GM12878 (cell line): ENCODE measurements around the gene PRKX. TPM values are rescaled to one million over a fixed set of nuclear protein-coding genes. Genes with fewer than 3 reads are reported as not detected.
"Not testable (repeated sequence)": the region's sequence is repeated elsewhere in the genome, so short reads cannot be mapped to it uniquely, and the experiment has no call there.

ENCODE experiments used
- ATAC-seq: fragments of 200-7000 bp; cut with Tn5 transposase; 3 replicates; pipeline ENCODE4 v1.9.1; 2020; ENCODE audit warnings: mild to moderate bottlenecking, moderate library complexity
- BruUV-seq: library from RNA; stranded (reverse); fragments of 400-500 nt; replicated peaks from 2 replicates; lab custom pipeline; 2021; lab: Mats Ljungman, UMichigan
- CTCF ChIA-PET: fragments of 300-600 bp; sonication (Branson Sonifier 250); formaldehyde crosslinking; extraction: SDS; loops from one replicate; lab custom pipeline; 2021; ENCODE audit warnings: inconsistent platforms; lab: Yijun Ruan, JAX
- POLR2A ChIA-PET: fragments of 350-600 bp; formaldehyde crosslinking; extraction: SDS; loops from one replicate; lab custom pipeline; 2021; ENCODE audit warnings: inconsistent platforms; lab: Charles Lee
- RAD21 ChIA-PET: fragments of 300-600 bp; sonication (Branson Sonifier 250); formaldehyde crosslinking; loops from one replicate; lab custom pipeline; 2023; ENCODE audit warnings: antibody characterized with exemption; ENCODE audit not compliant: unreplicated experiment; lab: Charles Lee
- SMC1A ChIA-PET: fragments of 300-600 bp; sonication (Branson Sonifier 250); formaldehyde crosslinking; loops from one replicate; lab custom pipeline; 2023; ENCODE audit not compliant: unreplicated experiment, uncharacterized antibody; lab: Charles Lee
- DNase-seq: peaks from one replicate; pipeline ENCODE4 v3.0.0-alpha.2; 2011; ENCODE audit warnings: low read depth, low spot score
- FAIRE-seq: peaks from 3 replicates; lab custom pipeline; 2011; peaks lifted over from hg19 to GRCh38; lab: Jason Lieb, UNC
- H2AFZ ChIP-seq: 2 replicates; pipeline ENCODE4 v1.6.0; 2011; ENCODE audit warnings: low read depth, low read length, control low read depth; ENCODE audit not compliant: control insufficient read depth
- H3K27ac ChIP-seq: 2 replicates; pipeline ENCODE4 v1.5.1; 2011; ENCODE audit warnings: control low read depth; ENCODE audit not compliant: control insufficient read depth, insufficient read depth
- H3K27me3 ChIP-seq, 2 experiments: replicated peaks in 1 of 2; 2 replicates each; pipeline versions ENCODE4 v1.6.0 to v1.6.1; 2011; ENCODE audit warnings: low read length in 1 of 2; ENCODE audit not compliant: control insufficient read depth in 2 of 2, insufficient read depth in 2 of 2
- H3K36me3 ChIP-seq, 2 experiments: 2 replicates each; pipeline ENCODE4 v1.5.1; 2011; ENCODE audit warnings: low read length in 1 of 2; ENCODE audit not compliant: control insufficient read depth in 2 of 2, insufficient read depth in 2 of 2
- H3K4me1 ChIP-seq: 2 replicates; pipeline ENCODE4 v1.6.1; 2011; ENCODE audit warnings: mild to moderate bottlenecking, low read length, moderate library complexity, mixed read lengths; ENCODE audit not compliant: control insufficient read depth, insufficient read depth
- H3K4me2 ChIP-seq: 2 replicates; pipeline ENCODE4 v1.6.0; 2011; ENCODE audit warnings: control low read depth; ENCODE audit not compliant: control insufficient read depth, insufficient read depth
- H3K4me3 ChIP-seq: fragments of 200-600 bp; sonication (generic); 2 replicates; pipeline ENCODE4 v1.5.1; 2016
- H3K79me2 ChIP-seq: 2 replicates; pipeline ENCODE4 v1.6.0; 2011; ENCODE audit warnings: low read length; ENCODE audit not compliant: control insufficient read depth, insufficient read depth
- H3K9ac ChIP-seq: 2 replicates; pipeline ENCODE4 v1.8.0; 2011; ENCODE audit warnings: low read length, control low read depth, mixed read lengths; ENCODE audit not compliant: control insufficient read depth, insufficient read depth
- H3K9me3 ChIP-seq: replicated peaks from 3 replicates; pipeline ENCODE4 v1.5.1; 2011; ENCODE audit warnings: mild to moderate bottlenecking, low read length; ENCODE audit not compliant: control insufficient read depth, insufficient read depth
- H4K20me1 ChIP-seq: 2 replicates; pipeline ENCODE4 v1.6.0; 2011; ENCODE audit not compliant: control insufficient read depth, insufficient read depth
- FOS ChIP-seq: IDR thresholded peaks from 3 replicates; pipeline ENCODE4 v1.6.1; 2011; ENCODE audit warnings: borderline replicate concordance; ENCODE audit not compliant: insufficient read length; ENCODE audit errors: extremely low read depth
- JUND ChIP-seq: IDR thresholded peaks from 2 replicates; pipeline ENCODE4 v1.6.1; 2012; ENCODE audit warnings: low read depth, mild to moderate bottlenecking, low read length, improper control_type of control experiment, moderate library complexity
- NFYA ChIP-seq: IDR thresholded peaks from 2 replicates; pipeline ENCODE4 v1.6.1; 2011; ENCODE audit warnings: low read depth, mild to moderate bottlenecking, low read length, improper control_type of control experiment, borderline replicate concordance
- NR2C1 ChIP-seq: fragments of 450-650 bp; IDR thresholded peaks from 2 replicates; pipeline ENCODE4 v1.6.1; 2017; ENCODE audit warnings: antibody characterized with exemption, mild to moderate bottlenecking, moderate library complexity
- POU2F2 ChIP-seq: IDR thresholded peaks from 3 replicates; pipeline ENCODE4 v1.6.1; 2011; ENCODE audit warnings: low read depth, mild to moderate bottlenecking, low read length, borderline replicate concordance
- RAD21 ChIP-seq: IDR thresholded peaks from 2 replicates; pipeline ENCODE4 v1.6.1; 2011; ENCODE audit warnings: mild to moderate bottlenecking, low read depth, low read length, moderate library complexity; ENCODE audit not compliant: insufficient read depth
- SMAD1 ChIP-seq: fragments of 450-650 bp; IDR thresholded peaks from 2 replicates; pipeline ENCODE4 v1.6.1; 2018; ENCODE audit warnings: mild to moderate bottlenecking, low read depth; ENCODE audit not compliant: partially characterized antibody
- SMARCA5 ChIP-seq: fragments of 450-650 bp; IDR thresholded peaks from 2 replicates; pipeline ENCODE4 v1.6.1; 2017; ENCODE audit warnings: mild to moderate bottlenecking
- TAF1 ChIP-seq: IDR thresholded peaks from 2 replicates; pipeline ENCODE4 v1.6.1; 2011; ENCODE audit warnings: mild to moderate bottlenecking, low read depth, low read length, borderline replicate concordance
- YY1 ChIP-seq: IDR thresholded peaks from 2 replicates; pipeline ENCODE4 v1.6.1; 2011; ENCODE audit warnings: low read depth, mild to moderate bottlenecking, low read length
- ZNF217 ChIP-seq: fragments of 450-650 bp; IDR thresholded peaks from 2 replicates; pipeline ENCODE4 v1.6.1; 2017; ENCODE audit warnings: antibody characterized with exemption, mild to moderate bottlenecking
- WGBS: methylation state at CpG from one replicate; pipeline ENCODE4 v1.1.6; 2016; ENCODE audit warnings: low lambda C conversion rate; ENCODE audit not compliant: insufficient replicate concordance, insufficient coverage; ENCODE audit errors: missing lambda C conversion rate; 5-methylcytosine and 5-hydroxymethylcytosine counted together
- in situ Hi-C: fragments of 300-500 bp; cut with MboI; formaldehyde crosslinking; loops from 9 replicates; pipeline ENCODE4 v1.14.3; 2018; ENCODE audit warnings: mixed read lengths
- intact Hi-C: fragments of 100-400 bp; cut with micrococcal nuclease; formaldehyde crosslinking; loops from one replicate; pipeline ENCODE4 v1.14.2; 2022; ENCODE audit not compliant: unreplicated experiment
- polyA plus RNA-seq, 11 experiments: library from polyadenylated mRNA; depleted of rRNA in 4 of 11; unstranded in 6 of 11; stranded (reverse) in 5 of 11; fragments of >200 nt; fragmentation: Nextera tagmentation in 4 of 11; fragmentation: Illumina TruSeq in 1 of 11; extraction: Ambion mirVana in 4 of 11; extraction: Trizol in 1 of 11; gene quantifications; 1 replicate in 1 of 11; 2 replicates in 10 of 11; pipeline versions ENCODE4 v1.2.1 to v1.2.3, GENCODE V29; 2011 to 2016; ENCODE audit warnings: inconsistent platforms in 2 of 11, missing spikeins in 2 of 11, low read depth in 1 of 11
- total RNA-seq, 4 experiments: library from RNA; depleted of rRNA in 3 of 4; stranded (reverse); fragments of >200 nt in 3 of 4; fragmentation: Illumina TruSeq in 1 of 4; extraction: Trizol in 1 of 4; gene quantifications; 2 replicates each; pipeline versions ENCODE4 v1.2.1 to v1.2.3, GENCODE V29; 2013 to 2021
- TF ChIP-seq, protein P1 (sequence below): IDR thresholded peaks from 2 replicates; pipeline ENCODE4 v1.6.1; 2012; ENCODE audit warnings: low read depth, low read length, improper control_type of control experiment

Gene PRKX
- total and polyA plus RNA-seq, 10 of the 15 experiments (the other 5 are each of a cell fraction or from before 2014, with no cell fraction given) = 3.9 to 45.3 (median 23.9) TPM

GRCh38 chrX:3728454-3728853 is 15.0 kb upstream of the PRKX start:
- Histone ChIP-seq H3K9ac (no peak overlapping the region), H3K4me1 (no peaks in the 10 kb centered on the region), H3K4me2 (no peak overlapping the region), H3K79me2 (no peaks in the 10 kb centered on the region), H3K27me3 (no peaks in the 10 kb centered on the region), H3K36me3 (no peaks in the 10 kb centered on the region), H4K20me1 (no peaks in the 10 kb centered on the region), H3K27ac (no peak overlapping the region), H2AFZ (no peak overlapping the region), H3K4me3 (no peak overlapping the region), H3K9me3 (no peaks in the 10 kb centered on the region)
- ChIA-PET POLR2A (no interaction called here), CTCF (no interaction called here), RAD21 (no interaction called here), SMC1A (no interaction called here)
- no peak for TF ChIP-seq YY1
- TF ChIP-seq SMARCA5 = no peak
- no peak for TF ChIP-seq SMAD1
- TF ChIP-seq FOS = no peak
- no peak for TF ChIP-seq TAF1
- TF ChIP-seq, protein P1, sequence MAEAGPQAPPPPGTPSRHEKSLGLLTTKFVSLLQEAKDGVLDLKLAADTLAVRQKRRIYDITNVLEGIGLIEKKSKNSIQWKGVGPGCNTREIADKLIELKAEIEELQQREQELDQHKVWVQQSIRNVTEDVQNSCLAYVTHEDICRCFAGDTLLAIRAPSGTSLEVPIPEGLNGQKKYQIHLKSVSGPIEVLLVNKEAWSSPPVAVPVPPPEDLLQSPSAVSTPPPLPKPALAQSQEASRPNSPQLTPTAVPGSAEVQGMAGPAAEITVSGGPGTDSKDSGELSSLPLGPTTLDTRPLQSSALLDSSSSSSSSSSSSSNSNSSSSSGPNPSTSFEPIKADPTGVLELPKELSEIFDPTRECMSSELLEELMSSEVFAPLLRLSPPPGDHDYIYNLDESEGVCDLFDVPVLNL = no peak
- TF ChIP-seq POU2F2 = no peak
- no peak for TF ChIP-seq ZNF217
- no peak for TF ChIP-seq JUND
- TF ChIP-seq RAD21 = no peak
- TF ChIP-seq NR2C1 = no peak
- no peak for TF ChIP-seq NFYA
- in situ Hi-C loops (no loop called here), intact Hi-C loops (no loop called here)
- 53% methylated on average over 9 of the region's 9 CpGs for WGBS
- no peak for DNase-seq
- no peak for FAIRE-seq
- ATAC-seq = no peak
- BruUV-seq = no TSS peak

DNA sequence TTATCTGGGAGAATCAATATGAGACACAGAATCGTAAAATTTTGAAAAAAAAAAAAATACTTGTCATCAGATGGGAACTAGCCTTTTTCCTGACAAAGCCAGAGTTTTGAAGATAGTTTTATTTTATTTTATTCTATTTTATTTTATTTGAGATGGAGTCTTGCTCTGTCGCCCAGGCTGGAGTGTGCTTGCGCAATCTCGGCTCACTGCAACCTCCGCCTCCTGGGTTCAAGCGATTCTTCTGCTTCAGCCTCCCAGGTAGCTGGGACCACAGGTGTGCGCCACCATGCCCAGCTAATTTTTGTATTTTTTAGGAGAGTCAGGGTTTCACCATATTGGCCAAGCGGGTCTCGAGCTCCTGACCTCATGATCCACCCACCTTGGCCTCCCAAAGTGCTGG is 10.0 kb upstream of the PRKX start:
- H3K4me2 ChIP-seq, H2AFZ ChIP-seq, H4K20me1 ChIP-seq, BruUV-seq, CTCF ChIA-PET, H3K9me3 ChIP-seq, H3K27ac ChIP-seq, FAIRE-seq, H3K36me3 ChIP-seq, H3K4me3 ChIP-seq, H3K4me1 ChIP-seq, intact Hi-C loops, in situ Hi-C loops, H3K9ac ChIP-seq, RAD21 ChIA-PET, ATAC-seq, H3K79me2 ChIP-seq, DNase-seq, SMC1A ChIA-PET, H3K27me3 ChIP-seq: not testable (repeated sequence)
- POLR2A ChIA-PET = interaction anchor here (0.7 kb wide), 1 partner anchor 71 kb away, joined by 3 read pairs; no protein-coding TSS in a partner anchor
- 53% methylated on average over 9 of the region's 9 CpGs for WGBS
